GM06990 (cell line): ENCODE measurements around the gene ATG9B.

Experiments used
- DNase-seq: peaks from one replicate; pipeline ENCODE4 v3.0.0-alpha.2; 2011; ENCODE audit not compliant: insufficient read length; ENCODE audit errors: extremely low read depth
- H3K27me3 ChIP-seq: replicated peaks from 2 replicates; pipeline ENCODE4 v1.6.0; 2011; ENCODE audit warnings: low read length; ENCODE audit not compliant: control insufficient read depth, insufficient read depth
- H3K36me3 ChIP-seq: 2 replicates; pipeline ENCODE4 v1.5.1; 2011; ENCODE audit warnings: low read length; ENCODE audit not compliant: control insufficient read depth, insufficient read depth
- H3K4me3 ChIP-seq: replicated peaks from 2 replicates; pipeline ENCODE4 v1.5.1; 2011; ENCODE audit warnings: low read depth, mild to moderate bottlenecking, control low read depth, low read length
- TF ChIP-seq, protein P1 (sequence below): IDR thresholded peaks from 2 replicates; pipeline ENCODE4 v1.5.1; 2011; ENCODE audit warnings: low read length, control low read depth, mild to moderate bottlenecking, inconsistent platforms; ENCODE audit not compliant: insufficient read depth, poor library complexity, severe bottlenecking

Gene ATG9B

DNA sequence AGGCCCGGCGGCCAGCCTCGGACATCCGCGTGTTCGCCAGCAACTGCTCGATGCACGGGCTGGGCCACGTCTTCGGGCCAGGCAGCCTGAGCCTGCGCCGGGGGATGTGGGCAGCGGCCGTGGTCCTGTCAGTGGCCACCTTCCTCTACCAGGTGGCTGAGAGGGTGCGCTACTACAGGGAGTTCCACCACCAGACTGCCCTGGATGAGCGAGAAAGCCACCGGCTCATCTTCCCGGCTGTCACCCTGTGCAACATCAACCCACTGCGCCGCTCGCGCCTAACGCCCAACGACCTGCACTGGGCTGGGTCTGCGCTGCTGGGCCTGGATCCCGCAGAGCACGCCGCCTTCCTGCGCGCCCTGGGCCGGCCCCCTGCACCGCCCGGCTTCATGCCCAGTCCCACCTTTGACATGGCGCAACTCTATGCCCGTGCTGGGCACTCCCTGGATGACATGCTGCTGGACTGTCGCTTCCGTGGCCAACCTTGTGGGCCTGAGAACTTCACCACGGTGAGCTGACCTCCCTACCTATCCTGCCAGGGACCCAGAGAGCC, 24.7 kb upstream of the ATG9B start:
- TF ChIP-seq, protein P1, sequence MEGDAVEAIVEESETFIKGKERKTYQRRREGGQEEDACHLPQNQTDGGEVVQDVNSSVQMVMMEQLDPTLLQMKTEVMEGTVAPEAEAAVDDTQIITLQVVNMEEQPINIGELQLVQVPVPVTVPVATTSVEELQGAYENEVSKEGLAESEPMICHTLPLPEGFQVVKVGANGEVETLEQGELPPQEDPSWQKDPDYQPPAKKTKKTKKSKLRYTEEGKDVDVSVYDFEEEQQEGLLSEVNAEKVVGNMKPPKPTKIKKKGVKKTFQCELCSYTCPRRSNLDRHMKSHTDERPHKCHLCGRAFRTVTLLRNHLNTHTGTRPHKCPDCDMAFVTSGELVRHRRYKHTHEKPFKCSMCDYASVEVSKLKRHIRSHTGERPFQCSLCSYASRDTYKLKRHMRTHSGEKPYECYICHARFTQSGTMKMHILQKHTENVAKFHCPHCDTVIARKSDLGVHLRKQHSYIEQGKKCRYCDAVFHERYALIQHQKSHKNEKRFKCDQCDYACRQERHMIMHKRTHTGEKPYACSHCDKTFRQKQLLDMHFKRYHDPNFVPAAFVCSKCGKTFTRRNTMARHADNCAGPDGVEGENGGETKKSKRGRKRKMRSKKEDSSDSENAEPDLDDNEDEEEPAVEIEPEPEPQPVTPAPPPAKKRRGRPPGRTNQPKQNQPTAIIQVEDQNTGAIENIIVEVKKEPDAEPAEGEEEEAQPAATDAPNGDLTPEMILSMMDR, result no peak
- H3K27me3 ChIP-seq, result no peaks in the 10 kb centered on the region
- no peak overlapping the region for H3K4me3 ChIP-seq
- DNase-seq, result no peak
- peaks cover 2% of the 10 kb centered on the region for H3K36me3 ChIP-seq

DNA sequence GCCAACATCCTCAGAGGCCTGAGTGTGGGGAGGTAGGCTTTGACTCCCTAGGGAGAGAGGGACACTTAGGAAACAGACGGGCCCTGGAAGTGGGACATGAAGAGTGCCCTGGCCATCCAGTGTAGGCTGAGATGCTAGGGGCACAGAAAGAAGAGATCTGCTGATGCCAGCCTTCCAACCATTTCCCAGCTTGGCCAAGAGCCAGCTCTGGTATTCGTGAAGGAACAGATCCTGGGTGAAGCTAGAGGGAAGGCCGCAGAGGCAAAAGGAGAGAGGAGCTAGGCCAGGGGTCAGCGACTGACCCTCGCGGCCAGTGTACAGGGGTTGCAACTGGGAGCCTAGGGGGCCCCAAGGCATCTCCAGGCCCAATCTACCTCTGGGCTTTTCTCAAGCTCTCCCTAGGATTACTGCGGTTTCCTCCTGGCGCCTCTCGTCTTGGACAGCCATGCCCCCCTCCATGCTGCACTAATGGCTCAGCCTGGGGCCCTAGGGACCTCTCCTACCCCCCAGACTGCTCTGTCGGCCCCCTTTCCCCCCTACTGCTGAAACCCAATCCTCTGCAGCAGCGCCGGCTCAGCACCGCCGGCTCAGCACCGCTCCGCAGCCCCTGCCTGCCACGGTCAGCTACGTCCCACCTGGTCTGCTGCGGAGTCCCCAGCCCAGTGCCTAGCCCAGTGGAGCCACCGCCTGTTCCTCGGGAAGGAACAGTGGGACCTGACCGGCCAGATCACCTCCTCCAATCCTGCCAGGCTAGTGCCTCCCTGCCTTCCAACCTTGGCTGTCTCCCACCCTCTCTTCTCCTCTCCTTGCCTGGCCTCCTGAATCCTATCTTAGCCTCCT, 23.9 kb upstream of the ATG9B start, which contains the start of gene ASIC3:
Gene ASIC3, plus strand, starts transcription at position 556 of the 840 bp plus-strand sequence. CDS start 355 bp downstream, outside the sequence.
- DNase-seq, result no peak
- H3K27me3 ChIP-seq, result no peaks in the 10 kb centered on the region
- H3K4me3 ChIP-seq, result no peak within 1 kb of the TSS
- H3K36me3 ChIP-seq, result peaks cover 2% of the 10 kb centered on the region
- TF ChIP-seq, protein P1, result no peak

DNA sequence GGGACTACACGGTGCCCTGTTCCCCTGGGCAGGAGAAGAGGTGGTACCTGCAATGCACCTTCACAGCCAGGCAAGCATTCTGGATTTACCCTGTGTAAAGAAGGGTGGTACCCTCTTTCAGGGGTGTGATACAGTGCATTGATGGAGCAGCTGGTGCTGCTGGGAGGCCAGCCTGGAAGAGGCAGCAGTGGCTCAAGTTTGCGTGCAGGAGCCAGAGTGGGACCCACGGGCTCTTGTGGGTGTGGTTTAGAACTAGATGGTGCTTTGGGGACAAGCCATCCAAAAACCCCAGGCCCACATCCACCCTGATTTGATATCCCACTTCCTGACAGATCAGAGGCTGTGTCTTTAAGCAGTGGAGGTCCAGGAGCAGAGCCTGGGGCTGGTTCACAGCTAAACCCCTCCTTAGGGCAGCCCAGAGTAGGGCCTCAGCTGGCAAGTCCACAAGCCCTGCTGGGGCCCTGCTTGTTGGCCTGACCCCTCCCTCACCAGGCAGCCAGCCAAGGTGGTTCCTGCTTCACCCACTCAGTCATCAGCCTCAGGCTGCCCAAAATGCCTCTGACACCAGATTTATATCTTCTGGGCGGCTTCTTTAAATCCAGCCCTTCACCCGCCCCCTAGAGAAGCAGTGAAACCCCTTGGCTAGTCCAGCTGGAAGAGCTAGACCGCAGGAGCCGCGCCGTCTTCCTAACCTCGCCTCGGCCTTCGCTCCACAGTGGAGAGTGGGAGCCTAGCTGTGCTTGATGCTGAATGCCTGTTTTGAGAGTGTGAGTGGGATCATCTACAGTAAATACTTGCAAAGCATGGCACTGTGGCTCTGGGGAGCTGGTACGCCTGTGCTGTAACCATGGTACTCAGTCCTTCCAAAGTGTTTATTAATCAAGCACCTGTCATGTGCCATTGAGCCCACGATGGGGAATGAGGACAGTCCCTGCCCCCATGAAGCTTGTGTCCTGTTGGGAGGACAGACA, 22.6 kb upstream of the ATG9B start:
- Histone ChIP-seq H3K4me3 (no peak overlapping the region), H3K36me3 (peaks cover 2% of the 10 kb centered on the region), H3K27me3 (no peaks in the 10 kb centered on the region)
- TF ChIP-seq, protein P1, result no peak
- DNase-seq, result no peak

DNA sequence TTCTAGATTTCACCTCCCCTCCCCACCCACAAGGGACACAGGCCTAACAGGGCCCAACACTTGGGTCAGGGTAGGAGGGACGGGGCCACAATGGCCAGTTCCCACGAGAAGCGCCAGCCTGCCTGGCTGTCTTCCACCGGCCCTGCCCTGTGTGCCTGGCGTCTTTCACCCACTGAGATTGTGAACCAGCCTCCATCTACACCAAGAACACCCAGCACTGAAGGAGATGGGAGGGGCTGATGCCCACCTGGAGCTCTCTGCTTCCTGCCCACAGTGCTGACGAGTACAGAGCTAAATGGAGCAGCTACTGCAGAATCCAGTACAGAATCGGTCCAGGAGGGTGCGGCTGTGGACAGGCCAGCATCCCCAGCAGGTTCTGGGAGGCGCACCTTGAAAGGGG, 21.7 kb upstream of the ATG9B start:
- H3K36me3 ChIP-seq, result peaks cover 2% of the 10 kb centered on the region
- H3K27me3 ChIP-seq, result no peaks in the 10 kb centered on the region
- no peak for DNase-seq
- TF ChIP-seq, protein P1, result no peak
- H3K4me3 ChIP-seq, result no peak overlapping the region

DNA sequence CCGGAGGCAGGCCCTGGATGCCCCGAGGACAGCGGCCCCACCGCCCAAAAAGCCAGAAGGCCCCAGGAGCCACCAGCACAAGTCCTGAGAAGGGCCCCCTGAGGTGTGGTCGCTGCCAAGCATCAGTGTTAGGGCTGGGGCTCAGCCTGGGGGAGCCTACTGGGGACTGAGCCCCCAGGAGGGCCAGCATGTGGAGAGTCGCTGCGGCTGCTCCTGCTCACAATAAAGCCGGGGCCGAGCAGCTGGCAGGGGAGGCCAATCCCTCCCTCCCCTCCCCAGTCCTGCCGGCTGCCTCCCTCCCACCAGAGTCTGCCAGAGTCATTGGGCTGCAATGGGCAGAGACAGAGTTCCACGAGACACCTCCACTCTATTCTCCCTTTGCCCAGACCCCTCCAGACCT, 21.0 kb upstream of the ATG9B start:
- Histone ChIP-seq H3K36me3 (peaks cover 2% of the 10 kb centered on the region), H3K27me3 (no peaks in the 10 kb centered on the region), H3K4me3 (no peak overlapping the region)
- no peak for DNase-seq
- TF ChIP-seq, protein P1, result no peak
